ENCODE results near the gene ANXA4. TPM values are rescaled to one million over a fixed set of nuclear protein-coding genes. Genes with fewer than 3 reads are reported as not detected.

Gene ANXA4
- total RNA-seq, 1 experiment from 2014 or later = 183 TPM

DNA sequence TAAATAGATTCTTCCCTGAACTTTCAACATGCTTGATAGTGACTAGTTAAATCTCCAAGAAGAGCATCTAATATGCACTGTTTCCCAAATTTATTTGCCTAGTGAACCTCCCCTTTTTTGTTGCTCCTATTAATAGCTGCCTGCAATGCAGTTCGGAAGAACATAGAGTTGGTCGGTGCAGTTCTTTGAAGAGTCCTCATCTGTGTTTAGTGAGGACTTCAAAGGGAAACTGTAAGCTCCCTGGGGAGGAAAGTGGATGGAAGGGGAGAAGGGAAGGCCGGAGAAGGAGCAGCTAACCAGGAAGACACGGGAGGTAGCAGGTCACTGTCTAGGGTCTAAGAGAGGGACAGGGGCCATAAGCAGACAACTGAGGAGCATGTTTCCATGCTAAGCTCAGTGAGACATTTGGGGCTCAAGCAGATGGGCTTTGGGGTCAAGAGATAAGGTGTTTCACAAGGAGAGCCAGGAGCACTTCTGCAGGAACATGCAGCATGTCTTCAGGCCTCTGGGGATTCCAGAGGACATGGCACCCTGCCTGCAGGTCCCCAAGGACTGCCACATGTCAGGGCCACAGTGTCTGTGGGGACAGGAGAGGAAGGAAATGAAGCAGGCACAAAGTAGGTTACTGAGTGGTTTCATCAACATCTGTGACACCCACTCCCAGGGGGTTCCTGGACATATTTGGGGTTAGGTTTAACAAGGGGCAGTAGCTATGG is 48.7 kb upstream of the ANXA4 start:
- TF ChIP-seq, protein P1, sequence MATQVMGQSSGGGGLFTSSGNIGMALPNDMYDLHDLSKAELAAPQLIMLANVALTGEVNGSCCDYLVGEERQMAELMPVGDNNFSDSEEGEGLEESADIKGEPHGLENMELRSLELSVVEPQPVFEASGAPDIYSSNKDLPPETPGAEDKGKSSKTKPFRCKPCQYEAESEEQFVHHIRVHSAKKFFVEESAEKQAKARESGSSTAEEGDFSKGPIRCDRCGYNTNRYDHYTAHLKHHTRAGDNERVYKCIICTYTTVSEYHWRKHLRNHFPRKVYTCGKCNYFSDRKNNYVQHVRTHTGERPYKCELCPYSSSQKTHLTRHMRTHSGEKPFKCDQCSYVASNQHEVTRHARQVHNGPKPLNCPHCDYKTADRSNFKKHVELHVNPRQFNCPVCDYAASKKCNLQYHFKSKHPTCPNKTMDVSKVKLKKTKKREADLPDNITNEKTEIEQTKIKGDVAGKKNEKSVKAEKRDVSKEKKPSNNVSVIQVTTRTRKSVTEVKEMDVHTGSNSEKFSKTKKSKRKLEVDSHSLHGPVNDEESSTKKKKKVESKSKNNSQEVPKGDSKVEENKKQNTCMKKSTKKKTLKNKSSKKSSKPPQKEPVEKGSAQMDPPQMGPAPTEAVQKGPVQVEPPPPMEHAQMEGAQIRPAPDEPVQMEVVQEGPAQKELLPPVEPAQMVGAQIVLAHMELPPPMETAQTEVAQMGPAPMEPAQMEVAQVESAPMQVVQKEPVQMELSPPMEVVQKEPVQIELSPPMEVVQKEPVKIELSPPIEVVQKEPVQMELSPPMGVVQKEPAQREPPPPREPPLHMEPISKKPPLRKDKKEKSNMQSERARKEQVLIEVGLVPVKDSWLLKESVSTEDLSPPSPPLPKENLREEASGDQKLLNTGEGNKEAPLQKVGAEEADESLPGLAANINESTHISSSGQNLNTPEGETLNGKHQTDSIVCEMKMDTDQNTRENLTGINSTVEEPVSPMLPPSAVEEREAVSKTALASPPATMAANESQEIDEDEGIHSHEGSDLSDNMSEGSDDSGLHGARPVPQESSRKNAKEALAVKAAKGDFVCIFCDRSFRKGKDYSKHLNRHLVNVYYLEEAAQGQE (IDR thresholded peaks at IDR 0.05; ENCODE audit: insufficient read depth in 1 of 2, low read depth in 2 of 2, low read length in 1 of 2) = no peak
- no peak for TF ChIP-seq POLR2AphosphoS5 (IDR thresholded peaks at IDR 0.05; ENCODE audit: low read depth, low read length)
- TF ChIP-seq, protein P2, sequence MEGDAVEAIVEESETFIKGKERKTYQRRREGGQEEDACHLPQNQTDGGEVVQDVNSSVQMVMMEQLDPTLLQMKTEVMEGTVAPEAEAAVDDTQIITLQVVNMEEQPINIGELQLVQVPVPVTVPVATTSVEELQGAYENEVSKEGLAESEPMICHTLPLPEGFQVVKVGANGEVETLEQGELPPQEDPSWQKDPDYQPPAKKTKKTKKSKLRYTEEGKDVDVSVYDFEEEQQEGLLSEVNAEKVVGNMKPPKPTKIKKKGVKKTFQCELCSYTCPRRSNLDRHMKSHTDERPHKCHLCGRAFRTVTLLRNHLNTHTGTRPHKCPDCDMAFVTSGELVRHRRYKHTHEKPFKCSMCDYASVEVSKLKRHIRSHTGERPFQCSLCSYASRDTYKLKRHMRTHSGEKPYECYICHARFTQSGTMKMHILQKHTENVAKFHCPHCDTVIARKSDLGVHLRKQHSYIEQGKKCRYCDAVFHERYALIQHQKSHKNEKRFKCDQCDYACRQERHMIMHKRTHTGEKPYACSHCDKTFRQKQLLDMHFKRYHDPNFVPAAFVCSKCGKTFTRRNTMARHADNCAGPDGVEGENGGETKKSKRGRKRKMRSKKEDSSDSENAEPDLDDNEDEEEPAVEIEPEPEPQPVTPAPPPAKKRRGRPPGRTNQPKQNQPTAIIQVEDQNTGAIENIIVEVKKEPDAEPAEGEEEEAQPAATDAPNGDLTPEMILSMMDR (IDR thresholded peaks at IDR 0.05) = no peak
- no peak for TF ChIP-seq SIN3A (IDR thresholded peaks at IDR 0.05; ENCODE audit: borderline replicate concordance, insufficient read depth, low read depth, low read length)
- no peak for TF ChIP-seq TCF7L2 (IDR thresholded peaks at IDR 0.05; ENCODE audit: low read depth, low read length)
- in situ Hi-C loops (cut with HindIII; ENCODE audit: low pct_unique_long_range_greater_than_20kb, low sequenced_read_pairs) = no loop called here
- DNase-seq (ENCODE audit: low read depth, low spot score) (no peak), ATAC-seq (no peak)
- peak overlapping the region; percentile 61 for H3K27ac ChIP-seq (ENCODE audit: low read length)
- no TSS peak for BruUV-seq (replicated peaks)
- H3K27me3 ChIP-seq (ENCODE audit: control insufficient read depth, insufficient read depth, low read length) = no peaks in the 10 kb centered on the region
- H3K4me1 ChIP-seq (ENCODE audit: control insufficient read depth, insufficient read depth, low read length) = peaks cover 36% of the 10 kb centered on the region
- no peaks in the 10 kb centered on the region for H3K36me3 ChIP-seq (ENCODE audit: control insufficient read depth, insufficient read depth, low read length)
- POLR2A ChIA-PET = no interaction called here
- H3K9me3 ChIP-seq (ENCODE audit: control insufficient read depth, insufficient read depth, low read depth, low read length) = no peaks in the 10 kb centered on the region
- no peak overlapping the region for H3K4me3 ChIP-seq (ENCODE audit: low read depth in 2 of 2, low read length in 2 of 2)
- intact Hi-C loops (cut with micrococcal nuclease; ENCODE audit: unreplicated experiment) = no loop called here
- CTCF ChIA-PET = interaction anchor here (0.6 kb wide), 1 partner anchor 48 kb away, joined by 3 read pairs; no protein-coding TSS in a partner anchor

DNA sequence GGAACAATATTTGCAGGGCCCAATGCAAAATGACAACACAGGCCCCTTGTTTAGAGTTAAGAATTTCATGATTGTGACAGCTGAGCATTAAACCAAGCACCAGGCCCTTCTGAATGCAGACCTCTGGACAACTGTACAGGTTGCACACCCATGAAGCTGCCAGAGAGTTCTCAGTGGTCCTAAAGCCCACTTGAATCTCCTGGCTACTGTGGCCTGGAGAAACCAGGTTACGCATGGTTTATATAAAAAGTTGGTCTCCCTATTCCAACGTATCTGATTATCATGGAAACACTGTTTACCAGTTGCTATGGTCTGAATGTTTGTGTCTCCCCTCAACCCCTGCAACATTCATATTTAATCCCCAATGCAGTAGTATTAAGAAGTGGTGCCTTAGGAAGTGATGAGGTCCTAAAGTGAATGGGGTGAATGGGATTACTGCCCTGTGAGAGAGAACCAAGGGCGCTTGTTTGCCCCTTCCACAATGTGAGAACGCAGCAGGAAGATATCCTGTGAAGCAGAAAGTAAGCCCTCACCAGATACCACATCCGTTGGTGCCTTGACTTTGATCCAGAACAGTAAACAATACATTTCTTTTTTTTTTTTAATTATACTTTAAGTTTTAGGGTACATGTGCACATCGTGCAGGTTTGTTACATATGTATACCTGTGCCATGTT is 48.0 kb upstream of the ANXA4 start:
- Histone ChIP-seq H3K27ac (ENCODE audit: low read length) (peak overlapping the region; percentile 61), H3K27me3 (ENCODE audit: control insufficient read depth, insufficient read depth, low read length) (no peaks in the 10 kb centered on the region), H3K9me3 (ENCODE audit: control insufficient read depth, insufficient read depth, low read depth, low read length) (no peaks in the 10 kb centered on the region), H3K36me3 (ENCODE audit: control insufficient read depth, insufficient read depth, low read length) (no peaks in the 10 kb centered on the region), H3K4me3 (ENCODE audit: low read depth in 2 of 2, low read length in 2 of 2) (no peak overlapping the region), H3K4me1 (ENCODE audit: control insufficient read depth, insufficient read depth, low read length) (peaks cover 36% of the 10 kb centered on the region)
- intact Hi-C loops (cut with micrococcal nuclease; ENCODE audit: unreplicated experiment) (no loop called here), in situ Hi-C loops (cut with HindIII; ENCODE audit: low pct_unique_long_range_greater_than_20kb, low sequenced_read_pairs) (no loop called here)
- TF ChIP-seq SIN3A (IDR thresholded peaks at IDR 0.05; ENCODE audit: borderline replicate concordance, insufficient read depth, low read depth, low read length) = no peak
- TF ChIP-seq TCF7L2 (IDR thresholded peaks at IDR 0.05; ENCODE audit: low read depth, low read length) = no peak
- TF ChIP-seq, protein P2 (IDR thresholded peaks at IDR 0.05) = no peak
- TF ChIP-seq, protein P1 (IDR thresholded peaks at IDR 0.05; ENCODE audit: insufficient read depth in 1 of 2, low read depth in 2 of 2, low read length in 1 of 2) = no peak
- no peak for TF ChIP-seq POLR2AphosphoS5 (IDR thresholded peaks at IDR 0.05; ENCODE audit: low read depth, low read length)
- no peak for DNase-seq (ENCODE audit: low read depth, low spot score)
- ChIA-PET CTCF (interaction anchor here (0.6 kb wide), 1 partner anchor 49 kb away, joined by 3 read pairs; no protein-coding TSS in a partner anchor), POLR2A (no interaction called here)
- no peak for ATAC-seq
- no TSS peak for BruUV-seq (replicated peaks)

All from Panc1 (cell line).